Measurements from ENCODE around the gene APC.
"Not testable (repeated sequence)": the region's sequence is repeated elsewhere in the genome, so short reads cannot be mapped to it uniquely, and the experiment has no call there.

The APC gene

DNA sequence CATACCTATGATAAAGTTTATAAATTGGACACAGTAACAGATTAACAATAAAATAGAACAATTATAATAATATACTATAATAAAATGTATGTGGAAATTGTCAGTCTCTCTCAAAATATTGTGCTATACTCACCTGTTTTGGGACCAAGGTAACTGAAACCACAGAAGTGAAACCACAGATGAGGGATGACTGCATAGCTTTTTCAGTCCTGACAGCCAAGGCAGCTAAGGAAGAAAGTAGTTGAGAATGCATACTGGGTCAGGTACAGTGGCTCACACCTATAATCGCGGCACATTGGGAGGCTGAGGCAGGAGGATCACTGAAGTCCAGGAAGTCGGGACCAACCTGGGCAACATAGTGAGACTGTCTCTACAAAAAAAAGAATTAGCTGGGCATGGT lies 132.3 kb downstream of the APC start:
- Histone ChIP-seq H3K4me1 (ENCODE audit: control insufficient read depth, insufficient read depth, low read length, poor library complexity, severe bottlenecking) (no peaks in the 10 kb centered on the region), H3K9me3 (ENCODE audit: control insufficient read depth, low read length) (no peaks in the 10 kb centered on the region), H3K4me3 (ENCODE audit: extremely low read depth, insufficient read depth, low read length, poor library complexity, severe bottlenecking) (no peak overlapping the region), H3K36me3 (ENCODE audit: control insufficient read depth, insufficient read depth, low read length) (peaks cover 67% of the 10 kb centered on the region), H3K27ac (ENCODE audit: low read depth, low read length, severe bottlenecking) (no peak overlapping the region)
- 92 to 93% methylated on average over 3 of the region's 3 CpGs for WGBS, 2 experiments (ENCODE audit: insufficient coverage in 2 of 2)

DNA sequence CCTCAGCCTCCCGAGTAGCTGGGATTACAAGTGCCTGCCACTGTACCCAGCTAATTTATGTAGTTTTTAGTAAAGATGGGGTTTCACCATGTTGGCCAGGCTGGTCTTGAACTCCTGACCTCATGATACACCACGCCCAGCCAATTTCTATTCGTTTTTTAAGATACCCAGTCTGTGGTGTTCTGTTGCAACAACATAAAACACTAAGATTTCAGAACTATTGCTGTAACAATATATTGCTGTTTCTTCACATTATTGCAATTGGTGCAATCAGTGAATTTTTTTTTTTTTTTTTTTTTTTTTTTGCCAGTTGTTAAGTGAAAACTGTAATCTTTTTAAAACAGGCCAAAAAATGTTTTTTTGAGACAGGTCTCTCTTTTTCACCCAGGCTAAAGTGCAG lies 133.3 kb downstream of the APC start:
- no peaks in the 10 kb centered on the region for H3K4me1 ChIP-seq (ENCODE audit: control insufficient read depth, insufficient read depth, low read length, poor library complexity, severe bottlenecking)
- peaks cover 64% of the 10 kb centered on the region for H3K36me3 ChIP-seq (ENCODE audit: control insufficient read depth, insufficient read depth, low read length)
- no peak overlapping the region for H3K27ac ChIP-seq (ENCODE audit: low read depth, low read length, severe bottlenecking)
- no peaks in the 10 kb centered on the region for H3K9me3 ChIP-seq (ENCODE audit: control insufficient read depth, low read length)
- WGBS, 2 experiments (ENCODE audit: insufficient coverage in 2 of 2) = 60 to 88% methylated on average over 1 of the region's 3 CpGs
- H3K4me3 ChIP-seq (ENCODE audit: extremely low read depth, insufficient read depth, low read length, poor library complexity, severe bottlenecking) = no peak overlapping the region

DNA sequence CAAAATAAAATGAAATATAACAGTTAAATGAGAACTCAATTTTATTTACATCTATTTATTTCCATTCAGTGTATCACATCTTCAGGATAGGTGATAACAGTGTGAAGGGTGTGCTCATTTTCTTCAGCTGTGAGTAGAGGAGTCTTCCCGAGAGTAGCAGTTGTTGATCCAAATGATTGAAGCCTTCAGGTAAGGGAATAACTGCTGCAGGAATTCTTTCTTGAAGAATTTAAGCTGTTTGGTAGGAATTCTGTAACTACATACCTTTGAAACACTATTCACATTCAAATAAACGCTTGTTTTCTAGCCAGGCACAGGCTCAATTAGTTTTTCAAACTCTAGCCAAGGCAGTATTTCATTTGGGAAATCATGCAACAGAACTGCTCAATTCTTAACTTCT lies 138.7 kb downstream of the APC start:
- peaks cover 11% of the 10 kb centered on the region for H3K4me1 ChIP-seq (ENCODE audit: control insufficient read depth, insufficient read depth, low read length, poor library complexity, severe bottlenecking)
- H3K27ac ChIP-seq (ENCODE audit: low read depth, low read length, severe bottlenecking) = no peak overlapping the region
- H3K36me3 ChIP-seq (ENCODE audit: control insufficient read depth, insufficient read depth, low read length) = peaks cover 54% of the 10 kb centered on the region
- H3K9me3 ChIP-seq (ENCODE audit: control insufficient read depth, low read length) = no peaks in the 10 kb centered on the region
- no peak overlapping the region for H3K4me3 ChIP-seq (ENCODE audit: extremely low read depth, insufficient read depth, low read length, poor library complexity, severe bottlenecking)
- 68 to 80% methylated on average over 2 of the region's 2 CpGs for WGBS, 2 experiments (ENCODE audit: insufficient coverage in 2 of 2)

GRCh38 chr5:112878101-112878500 lies 140.4 kb downstream of the APC start:
- no peaks in the 10 kb centered on the region for H3K9me3 ChIP-seq (ENCODE audit: control insufficient read depth, low read length)
- no peak overlapping the region for H3K4me3 ChIP-seq (ENCODE audit: extremely low read depth, insufficient read depth, low read length, poor library complexity, severe bottlenecking)
- WGBS, 2 experiments (ENCODE audit: insufficient coverage in 2 of 2) = 65 to 77% methylated on average over 3 of the region's 4 CpGs
- no peak overlapping the region for H3K27ac ChIP-seq (ENCODE audit: low read depth, low read length, severe bottlenecking)
- H3K36me3 ChIP-seq (ENCODE audit: control insufficient read depth, insufficient read depth, low read length) = peaks cover 64% of the 10 kb centered on the region
- H3K4me1 ChIP-seq (ENCODE audit: control insufficient read depth, insufficient read depth, low read length, poor library complexity, severe bottlenecking) = peaks cover 11% of the 10 kb centered on the region

DNA sequence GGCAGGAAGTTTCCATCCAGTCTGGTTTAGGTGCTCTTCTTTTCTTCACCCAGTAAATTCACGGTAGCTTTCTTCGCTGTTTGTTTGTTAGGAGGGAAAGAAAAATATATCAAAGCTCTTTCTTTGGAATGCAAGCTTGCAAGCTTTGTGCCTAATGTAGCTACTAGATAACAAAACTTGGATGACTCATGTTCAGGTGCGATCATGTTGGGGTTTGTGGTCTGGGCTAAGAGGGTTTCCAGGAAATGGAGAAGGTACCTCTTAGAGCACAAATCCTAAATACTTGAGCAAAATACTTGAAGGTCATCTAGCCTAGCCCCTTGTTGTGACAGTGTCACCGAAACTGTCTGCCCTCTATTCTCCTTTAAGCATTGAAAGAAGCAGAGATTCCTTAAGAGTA lies 141.1 kb downstream of the APC start:
- Histone ChIP-seq H3K4me1 (ENCODE audit: control insufficient read depth, insufficient read depth, low read length, poor library complexity, severe bottlenecking) (peaks cover 11% of the 10 kb centered on the region), H3K9me3 (ENCODE audit: control insufficient read depth, low read length) (no peaks in the 10 kb centered on the region), H3K4me3 (ENCODE audit: extremely low read depth, insufficient read depth, low read length, poor library complexity, severe bottlenecking) (no peak overlapping the region), H3K36me3 (ENCODE audit: control insufficient read depth, insufficient read depth, low read length) (peaks cover 70% of the 10 kb centered on the region), H3K27ac (ENCODE audit: low read depth, low read length, severe bottlenecking) (no peak overlapping the region)
- WGBS, 2 experiments (ENCODE audit: insufficient coverage in 2 of 2) = 83 to 100% methylated on average over 1 of the region's 4 CpGs

DNA sequence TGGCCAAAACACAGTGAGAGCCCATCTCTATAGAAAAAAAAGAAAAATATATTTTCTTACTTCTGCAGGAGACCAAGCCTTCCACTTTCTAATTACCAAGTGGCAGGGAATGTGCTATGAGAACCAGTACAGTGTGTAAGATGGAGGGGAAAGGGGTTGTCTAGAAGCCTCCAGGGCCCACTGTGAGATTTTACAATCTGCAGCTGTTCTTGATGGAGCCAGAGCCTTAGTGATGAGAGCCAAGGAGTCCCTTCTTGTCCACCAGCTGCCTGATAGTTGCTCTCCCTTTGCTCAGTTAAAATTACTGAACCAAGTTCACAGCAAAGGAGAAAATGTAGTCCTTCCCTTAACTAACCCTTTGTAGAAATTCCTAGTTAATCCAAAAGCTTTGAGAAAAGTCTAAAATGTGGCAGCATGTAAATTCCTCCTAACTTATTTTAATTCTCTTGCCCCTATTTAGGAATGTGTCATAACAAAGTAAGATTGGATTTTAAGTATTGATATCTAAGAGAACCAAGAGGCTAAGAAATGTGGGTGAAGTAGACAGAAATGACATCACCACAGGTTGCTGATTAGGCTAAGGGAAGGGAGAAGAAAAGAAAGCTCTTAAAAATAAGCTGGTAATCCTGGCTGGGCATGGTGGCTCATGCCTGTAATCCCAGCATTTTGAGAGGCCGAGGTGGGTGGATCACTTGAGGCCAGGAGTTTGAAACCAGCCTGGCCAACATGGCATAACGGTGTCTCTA lies 142.7 kb downstream of the APC start:
- Histone ChIP-seq H3K9me3 (ENCODE audit: control insufficient read depth, low read length) (no peaks in the 10 kb centered on the region), H3K4me3 (ENCODE audit: extremely low read depth, insufficient read depth, low read length, poor library complexity, severe bottlenecking) (no peak overlapping the region), H3K27ac (ENCODE audit: low read depth, low read length, severe bottlenecking) (no peak overlapping the region), H3K4me1 (ENCODE audit: control insufficient read depth, insufficient read depth, low read length, poor library complexity, severe bottlenecking) (peaks cover 11% of the 10 kb centered on the region), H3K36me3 (ENCODE audit: control insufficient read depth, insufficient read depth, low read length) (peaks cover 77% of the 10 kb centered on the region)
- WGBS, 2 experiments (ENCODE audit: insufficient coverage in 2 of 2) = 78 to 94% methylated on average over 1 to 2 of the region's 2 CpGs

- H3K36me3 ChIP-seq (ENCODE audit: control insufficient read depth, insufficient read depth, low read length) = peaks cover 79% of the 10 kb centered on the region
- H3K4me3 ChIP-seq (ENCODE audit: extremely low read depth, insufficient read depth, low read length, poor library complexity, severe bottlenecking) = no peak overlapping the region
- H3K9me3 ChIP-seq (ENCODE audit: control insufficient read depth, low read length) = no peaks in the 10 kb centered on the region
- 96 to 100% methylated on average over 2 of the region's 2 CpGs for WGBS, 2 experiments (ENCODE audit: insufficient coverage in 2 of 2)
- peaks cover 13% of the 10 kb centered on the region for H3K4me1 ChIP-seq (ENCODE audit: control insufficient read depth, insufficient read depth, low read length, poor library complexity, severe bottlenecking)
- H3K27ac ChIP-seq (ENCODE audit: low read depth, low read length, severe bottlenecking) = no peak overlapping the region
These were observed 145.5 kb downstream of the APC start for GRCh38 chr5:112883192-112883591.

- 100% methylated on average over 1 to 3 of the region's 3 CpGs for WGBS, 2 experiments (ENCODE audit: insufficient coverage in 2 of 2)
- H3K4me1 ChIP-seq (ENCODE audit: control insufficient read depth, insufficient read depth, low read length, poor library complexity, severe bottlenecking) = peaks cover 3% of the 10 kb centered on the region
- H3K27ac ChIP-seq (ENCODE audit: low read depth, low read length, severe bottlenecking) = no peak overlapping the region
- H3K36me3 ChIP-seq (ENCODE audit: control insufficient read depth, insufficient read depth, low read length) = peaks cover 88% of the 10 kb centered on the region
- H3K4me3 ChIP-seq (ENCODE audit: extremely low read depth, insufficient read depth, low read length, poor library complexity, severe bottlenecking) = no peak overlapping the region
- no peaks in the 10 kb centered on the region for H3K9me3 ChIP-seq (ENCODE audit: control insufficient read depth, low read length)
These were observed 147.3 kb downstream of the APC start for GRCh38 chr5:112885001-112885400.

DNA sequence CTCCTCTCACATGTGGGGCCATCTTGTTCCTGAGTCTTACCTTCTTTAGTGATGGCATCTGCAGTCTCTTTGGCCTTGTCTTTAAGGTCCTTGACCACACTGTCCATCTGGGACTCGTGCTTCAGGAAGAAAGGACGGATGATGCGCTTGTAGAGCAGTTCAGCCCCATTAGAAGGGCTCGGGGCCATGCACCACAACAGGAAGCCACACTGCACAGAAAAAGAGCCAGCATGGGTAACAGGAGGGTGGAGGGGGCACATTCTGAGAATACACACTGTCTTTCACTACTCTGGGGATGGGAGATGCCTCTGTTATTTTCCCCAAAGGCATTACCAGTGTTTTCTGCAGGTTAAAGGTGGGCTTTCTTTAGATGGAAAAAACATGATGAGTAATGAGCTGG lies 149.3 kb downstream of the APC start:
- Histone ChIP-seq H3K27ac (ENCODE audit: low read depth, low read length, severe bottlenecking) (no peak overlapping the region), H3K4me1 (ENCODE audit: control insufficient read depth, insufficient read depth, low read length, poor library complexity, severe bottlenecking) (peaks cover 3% of the 10 kb centered on the region), H3K4me3 (ENCODE audit: extremely low read depth, insufficient read depth, low read length, poor library complexity, severe bottlenecking) (no peak overlapping the region), H3K9me3 (ENCODE audit: control insufficient read depth, low read length) (no peaks in the 10 kb centered on the region), H3K36me3 (ENCODE audit: control insufficient read depth, insufficient read depth, low read length) (peaks cover 72% of the 10 kb centered on the region)
- WGBS, 2 experiments (ENCODE audit: insufficient coverage in 2 of 2) = 94 to 100% methylated on average over 4 of the region's 4 CpGs

GRCh38 chr5:112892066-112892465 lies 154.4 kb downstream of the APC start:
- 94 to 96% methylated on average over 2 of the region's 8 CpGs for WGBS, 2 experiments (ENCODE audit: insufficient coverage in 2 of 2)
- not testable (repeated sequence) for H3K9me3 ChIP-seq (ENCODE audit: control insufficient read depth, low read length); H3K4me3 ChIP-seq (ENCODE audit: extremely low read depth, insufficient read depth, low read length, poor library complexity, severe bottlenecking); H3K27ac ChIP-seq (ENCODE audit: low read depth, low read length, severe bottlenecking); H3K4me1 ChIP-seq (ENCODE audit: control insufficient read depth, insufficient read depth, low read length, poor library complexity, severe bottlenecking)
- peaks cover 57% of the 10 kb centered on the region for H3K36me3 ChIP-seq (ENCODE audit: control insufficient read depth, insufficient read depth, low read length)

- peaks cover 59% of the 10 kb centered on the region for H3K36me3 ChIP-seq (ENCODE audit: control insufficient read depth, insufficient read depth, low read length)
- 98 to 99% methylated on average over 8 to 12 of the region's 13 CpGs for WGBS, 2 experiments (ENCODE audit: insufficient coverage in 2 of 2)
These were observed 155.1 kb downstream of the APC start for GRCh38 chr5:112892776-112893175.

More at GRCh38 chr5:112892776-112893175, 155.1 kb downstream of the APC start:
- Histone ChIP-seq H3K4me3 (ENCODE audit: extremely low read depth, insufficient read depth, low read length, poor library complexity, severe bottlenecking) (no peak overlapping the region), H3K27ac (ENCODE audit: low read depth, low read length, severe bottlenecking) (no peak overlapping the region), H3K4me1 (ENCODE audit: control insufficient read depth, insufficient read depth, low read length, poor library complexity, severe bottlenecking) (no peaks in the 10 kb centered on the region), H3K9me3 (ENCODE audit: control insufficient read depth, low read length) (no peaks in the 10 kb centered on the region)
